Activated CD4-positive, alpha-beta T cell treated with anti-CD3 and anti-CD28 coated beads, Interleukin-2, Interleukin-4, amounts not matched to agents 100 ng/mL and 50 ng/mL, durations not matched to agents 16 hours and 8 hours (primary cell): ENCODE data around the gene HRAS.
A peak's percentile ranks its signal among the peaks of the same experiment; 100 is the strongest.
"Not testable (repeated sequence)": the region's sequence is repeated elsewhere in the genome, so short reads cannot be mapped to it uniquely, and the experiment has no call there.

Experiments used
- DNase-seq: peaks from one replicate; pipeline ENCODE4 v3.0.0-alpha.2; 2020; ENCODE audit warnings: low spot score

The HRAS gene

DNA sequence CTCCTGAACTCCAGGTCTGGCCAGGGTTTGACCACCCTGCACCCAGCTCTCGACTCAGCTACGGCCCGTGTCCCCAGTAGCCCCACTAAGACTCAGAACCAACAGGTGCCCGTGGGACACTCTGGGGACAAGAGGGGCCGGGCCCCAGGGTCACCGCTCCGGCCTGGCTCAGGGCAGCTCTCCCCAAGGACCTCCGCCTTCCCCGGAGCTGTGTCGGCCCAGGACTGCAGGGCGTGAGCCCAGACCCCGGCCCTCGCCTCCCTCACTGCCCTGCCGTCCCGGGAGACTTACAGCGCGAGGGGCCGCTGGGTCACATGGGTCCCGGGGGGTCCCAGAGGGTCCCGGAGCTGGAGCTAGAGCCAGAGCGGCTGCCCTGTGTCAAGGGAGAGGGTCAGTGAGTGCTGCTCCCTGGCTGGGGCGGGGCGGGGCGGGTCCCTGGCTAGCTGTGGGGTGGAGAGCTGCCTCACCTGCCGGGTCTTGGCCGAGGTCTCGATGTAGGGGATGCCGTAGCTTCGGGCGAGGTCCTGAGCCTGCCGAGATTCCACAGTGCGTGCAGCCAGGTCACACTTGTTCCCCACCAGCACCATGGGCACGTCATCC, 2.3 kb downstream of the HRAS start:
- DNase-seq: no peak

GRCh38 chr11:532527-532985, 2.8 kb downstream of the HRAS start:
- no peak for DNase-seq

DNA sequence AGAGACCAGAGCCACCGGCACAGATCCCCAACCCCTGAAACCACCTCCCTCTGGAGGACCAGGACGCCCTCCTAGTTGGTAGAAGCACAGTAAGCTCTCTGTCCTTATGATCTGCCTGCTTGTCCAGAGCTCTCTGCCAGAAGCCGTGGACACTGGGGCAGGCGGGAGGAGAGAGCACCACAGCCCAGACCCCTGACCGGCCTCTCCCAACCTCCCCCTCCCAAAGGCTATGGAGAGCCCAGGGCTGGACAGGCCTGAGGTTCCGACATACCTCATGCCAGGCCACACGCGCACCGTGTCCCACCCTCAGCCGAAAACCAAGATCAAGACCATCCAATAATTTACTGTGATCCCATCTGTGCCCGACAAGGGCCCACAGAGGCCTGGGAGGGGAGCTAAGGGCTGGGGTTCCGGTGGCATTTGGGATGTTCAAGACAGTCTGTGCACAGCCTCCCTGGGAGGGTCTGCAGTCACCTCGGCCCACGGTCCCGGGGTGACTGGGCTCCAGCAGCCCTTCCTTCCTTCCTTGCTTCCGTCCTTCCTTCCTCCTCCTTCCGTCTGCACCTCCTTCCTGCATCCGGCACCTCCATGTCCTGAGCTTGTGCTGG, 3.4 kb downstream of the HRAS start:
- no peak for DNase-seq

DNA sequence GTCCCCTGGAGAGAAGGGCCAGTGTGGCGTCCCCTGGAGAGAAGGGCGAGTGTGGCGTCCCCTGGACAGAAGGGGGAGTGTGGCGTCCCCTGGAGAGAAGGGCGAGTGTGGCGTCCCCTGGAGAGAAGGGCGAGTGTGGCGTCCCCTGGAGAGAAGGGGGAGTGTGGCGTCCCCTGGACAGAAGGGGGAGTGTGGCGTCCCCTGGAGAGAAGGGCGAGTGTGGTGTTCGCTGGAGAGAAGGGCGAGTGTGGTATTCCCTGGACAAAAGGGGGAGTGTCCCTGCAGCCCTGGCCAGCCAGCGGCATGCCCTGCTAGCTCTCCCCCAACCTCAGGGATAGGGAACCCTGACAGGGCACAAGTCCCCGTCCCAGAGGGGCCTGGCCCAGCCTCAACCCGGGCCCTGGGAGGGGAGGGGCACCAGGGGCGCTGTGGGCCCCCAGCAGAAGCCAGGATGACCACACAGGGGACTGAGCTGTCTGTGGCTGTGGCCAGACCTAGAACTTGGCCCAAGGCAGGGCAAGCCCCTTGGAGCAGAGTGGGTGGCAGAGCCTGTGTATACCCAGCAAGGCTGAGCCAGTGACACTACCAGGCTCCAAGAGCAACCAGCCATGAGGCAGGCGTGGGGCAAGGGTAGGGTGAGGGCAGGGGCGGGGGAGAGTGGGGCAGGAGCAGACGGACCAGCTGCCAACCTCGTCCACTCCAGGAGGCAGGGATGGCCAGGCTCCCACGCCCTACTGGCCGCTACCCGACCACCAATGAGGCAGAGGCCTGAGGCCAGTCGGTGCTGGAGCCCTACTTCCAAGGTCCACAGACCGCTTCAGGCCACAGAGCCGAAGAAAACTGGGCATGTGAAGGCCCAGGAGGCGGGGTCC, 4.2 kb downstream of the HRAS start:
- DNase-seq: no peak

- DNase-seq: no peak
These were observed 5.5 kb downstream of the HRAS start for GRCh38 chr11:529728-530411.

- DNase-seq: no peak
These were observed 6.3 kb downstream of the HRAS start for GRCh38 chr11:528815-529727.

GRCh38 chr11:528166-528814, 7.1 kb downstream of the HRAS start:
- DNase-seq: no peak

GRCh38 chr11:526192-526591, 9.2 kb downstream of the HRAS start:
- no peak for DNase-seq

DNA sequence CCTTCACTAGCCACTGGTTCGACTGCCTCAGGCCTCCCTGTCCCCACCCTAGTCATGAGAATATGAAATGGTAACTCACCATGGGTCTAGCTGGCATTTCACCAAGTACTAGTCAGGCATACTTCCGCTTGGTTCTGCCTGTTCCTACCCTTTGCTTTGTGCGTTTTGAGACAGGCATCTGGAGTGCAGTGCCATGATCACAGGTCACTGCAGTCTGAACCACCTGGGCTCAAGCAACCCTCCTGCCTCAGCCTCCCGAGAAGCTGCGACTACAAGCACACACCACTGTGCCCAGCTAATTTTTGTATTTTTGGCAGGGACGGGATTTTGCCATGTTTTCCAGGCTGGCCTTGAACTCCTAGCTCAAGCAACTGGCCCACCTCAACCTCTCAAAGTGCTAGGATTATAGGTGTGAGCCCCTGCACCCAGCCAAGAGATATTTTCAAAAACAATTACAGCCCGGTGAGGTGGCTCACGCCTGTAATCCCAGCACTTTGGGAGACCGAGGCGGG, 14.1 kb downstream of the HRAS start:
- DNase-seq: no peak

DNA sequence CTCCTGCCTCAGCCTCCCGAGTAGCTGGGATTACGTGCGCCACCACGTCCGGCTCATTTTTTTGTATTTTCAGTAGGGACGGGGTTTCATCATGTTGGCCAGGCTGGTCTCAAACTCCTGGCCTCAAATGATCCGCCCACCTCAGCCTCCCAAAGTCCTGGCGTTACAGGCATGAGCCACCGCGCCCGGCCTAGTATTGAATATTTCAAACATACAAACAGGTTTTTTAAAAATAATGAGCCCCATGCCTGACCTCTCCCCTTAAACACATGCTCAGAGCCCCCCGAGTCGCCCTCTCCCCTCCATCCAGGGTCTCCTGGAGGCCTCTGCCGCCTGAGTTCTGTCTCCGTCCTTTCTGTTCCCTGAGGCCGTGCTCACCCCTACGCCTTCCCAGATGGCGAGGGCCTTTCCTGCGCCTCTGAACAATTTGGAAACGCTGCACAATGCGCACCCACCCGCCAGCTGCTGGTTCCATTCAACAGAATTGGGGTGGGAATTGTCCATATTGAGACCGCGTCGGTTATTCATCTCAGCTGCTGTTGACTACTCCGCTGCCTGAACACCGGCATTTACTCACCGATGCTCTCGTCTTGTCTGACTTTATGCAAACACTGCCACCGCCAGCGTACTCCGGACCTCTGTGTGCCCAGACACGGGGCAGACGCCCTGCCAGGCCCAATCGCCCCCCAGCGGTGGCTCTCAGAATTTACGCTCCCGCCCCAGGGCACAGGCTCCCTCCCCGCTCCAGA, 14.8 kb downstream of the HRAS start:
- DNase-seq: no peak

- DNase-seq: peak; percentile 89
These were observed 16.7 kb downstream of the HRAS start for GRCh38 chr11:518463-519202.

GRCh38 chr11:516918-517685, 18.3 kb downstream of the HRAS start:
- not testable (repeated sequence) for DNase-seq

GRCh38 chr11:516400-516799, 19.0 kb downstream of the HRAS start:
- no peak for DNase-seq

GRCh38 chr11:515131-515530, 20.2 kb downstream of the HRAS start:
- no peak for DNase-seq

DNA sequence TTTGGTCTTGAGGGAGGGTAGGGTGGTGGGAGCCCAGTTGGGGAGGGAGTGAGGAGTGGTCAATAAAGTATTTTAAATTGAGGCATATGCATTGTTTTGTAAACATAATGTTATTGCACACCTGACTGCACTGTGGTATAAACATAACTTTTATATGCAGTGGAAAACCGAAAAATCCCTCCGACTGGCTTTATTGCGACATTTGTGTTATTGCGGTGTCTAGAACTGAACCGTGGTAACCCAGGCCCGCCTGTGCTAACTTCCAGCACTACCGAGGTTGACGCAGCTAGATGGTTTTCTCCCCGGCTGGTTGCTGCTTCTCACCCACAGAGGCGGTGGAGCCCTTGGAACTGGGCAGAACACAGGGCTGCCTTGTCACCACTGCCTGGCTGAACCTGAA, 20.8 kb downstream of the HRAS start:
- DNase-seq: no peak

DNA sequence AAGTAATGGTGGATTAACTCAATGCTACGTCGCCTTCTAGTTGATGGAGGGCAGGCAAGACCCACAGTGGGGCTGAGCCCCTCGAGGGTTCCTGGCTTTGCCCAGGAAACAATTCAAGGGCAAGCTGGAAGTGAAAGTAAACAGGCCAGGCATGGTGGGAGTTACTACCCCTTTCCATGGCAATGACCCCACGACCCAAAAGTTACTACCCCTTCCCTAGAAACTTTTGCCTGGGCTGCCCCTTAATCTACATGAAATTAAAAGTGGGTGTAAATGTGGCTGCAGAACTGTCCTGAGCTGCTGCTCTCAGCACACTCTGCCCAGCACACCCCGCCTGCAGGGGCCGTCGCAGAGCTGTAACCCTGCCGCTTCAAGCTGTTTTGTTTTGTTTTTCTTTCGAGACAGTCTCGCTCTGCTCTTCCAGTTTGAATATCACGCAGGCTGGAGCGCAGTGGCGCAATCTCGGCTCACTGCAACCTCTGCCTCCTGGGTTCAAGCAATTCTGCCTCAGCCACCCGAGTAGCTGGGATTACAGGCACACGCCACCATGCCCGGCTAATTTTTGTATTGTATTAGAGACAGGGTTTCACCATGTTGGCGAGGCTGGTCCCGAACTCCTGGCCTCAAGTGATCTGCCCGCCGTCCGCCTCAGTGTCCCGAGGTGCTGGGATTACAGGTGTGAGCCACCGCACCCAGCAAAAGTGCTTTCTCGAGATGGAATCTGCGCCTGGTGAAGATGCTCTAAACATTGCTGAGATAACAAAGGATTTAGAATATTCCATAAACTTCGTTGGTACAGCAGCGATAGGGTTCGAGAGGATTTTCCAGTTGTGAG, 22.4 kb downstream of the HRAS start:
- no peak for DNase-seq

DNA sequence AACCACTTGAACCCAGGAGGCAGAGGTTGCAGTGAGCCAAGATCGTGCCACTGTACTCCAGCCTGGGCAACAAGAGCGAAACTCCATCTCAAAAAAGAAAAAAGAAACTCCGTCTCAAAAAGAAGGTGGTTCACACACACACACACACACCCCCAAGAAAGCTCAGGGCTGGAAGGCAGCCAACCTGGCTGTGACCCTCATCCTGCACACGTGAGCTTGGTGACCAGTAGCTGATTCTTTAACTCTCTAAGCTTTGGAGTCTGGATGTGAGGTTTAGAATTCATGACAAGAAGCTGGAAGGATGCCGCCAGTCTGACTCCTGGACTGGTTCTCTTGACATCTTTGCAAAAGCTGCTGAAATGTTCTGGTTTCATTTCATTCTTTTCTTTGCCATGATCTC, 26.4 kb downstream of the HRAS start:
- DNase-seq: no peak
